ENCODE measurements around the gene AGTRAP.

DNA sequence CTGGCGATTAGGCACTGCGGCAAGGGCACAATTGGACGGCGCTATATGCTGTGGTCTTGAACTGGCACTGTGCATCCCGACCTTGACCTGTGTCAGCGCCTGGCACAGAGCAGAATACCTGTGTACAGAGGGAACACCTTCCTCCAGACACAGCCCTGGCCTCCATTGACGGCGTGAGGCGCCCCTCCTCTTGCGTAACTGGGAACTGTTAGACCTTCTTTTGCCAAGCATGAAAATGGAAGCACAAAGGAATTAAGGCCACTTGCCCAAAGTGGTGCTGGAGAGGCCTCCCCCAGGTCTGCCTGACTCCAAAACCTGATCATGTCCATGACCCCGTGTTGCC is 6.8 kb upstream of the AGTRAP start:
- TF ChIP-seq, protein P1, sequence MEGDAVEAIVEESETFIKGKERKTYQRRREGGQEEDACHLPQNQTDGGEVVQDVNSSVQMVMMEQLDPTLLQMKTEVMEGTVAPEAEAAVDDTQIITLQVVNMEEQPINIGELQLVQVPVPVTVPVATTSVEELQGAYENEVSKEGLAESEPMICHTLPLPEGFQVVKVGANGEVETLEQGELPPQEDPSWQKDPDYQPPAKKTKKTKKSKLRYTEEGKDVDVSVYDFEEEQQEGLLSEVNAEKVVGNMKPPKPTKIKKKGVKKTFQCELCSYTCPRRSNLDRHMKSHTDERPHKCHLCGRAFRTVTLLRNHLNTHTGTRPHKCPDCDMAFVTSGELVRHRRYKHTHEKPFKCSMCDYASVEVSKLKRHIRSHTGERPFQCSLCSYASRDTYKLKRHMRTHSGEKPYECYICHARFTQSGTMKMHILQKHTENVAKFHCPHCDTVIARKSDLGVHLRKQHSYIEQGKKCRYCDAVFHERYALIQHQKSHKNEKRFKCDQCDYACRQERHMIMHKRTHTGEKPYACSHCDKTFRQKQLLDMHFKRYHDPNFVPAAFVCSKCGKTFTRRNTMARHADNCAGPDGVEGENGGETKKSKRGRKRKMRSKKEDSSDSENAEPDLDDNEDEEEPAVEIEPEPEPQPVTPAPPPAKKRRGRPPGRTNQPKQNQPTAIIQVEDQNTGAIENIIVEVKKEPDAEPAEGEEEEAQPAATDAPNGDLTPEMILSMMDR (IDR thresholded peaks at IDR 0.05): no peak
- no peak for TF ChIP-seq POLR2A (IDR thresholded peaks at IDR 0.05)

Data from uterus (tissue), 2 donors.